Esophagus muscularis mucosa (tissue), 3 donors: Measurements from ENCODE around the gene NME8.

ENCODE experiments used
- CTCF ChIP-seq, 3 experiments: fragments of 200-600 bp in 2 of 3; fragments of 450-650 bp in 1 of 3; sonication (generic) in 2 of 3; IDR thresholded peaks; one replicate each; pipeline ENCODE4 v1.5.1; 2017 to 2019; ENCODE audit warnings: antibody characterized with exemption in 3 of 3, mild to moderate bottlenecking in 2 of 3, moderate library complexity in 1 of 3
- POLR2AphosphoS5 ChIP-seq, 2 donors: sonication (generic); formaldehyde crosslinking; IDR thresholded peaks; one replicate each; pipeline ENCODE4 v1.6.1; 2017; ENCODE audit warnings: antibody characterized with exemption in 2 of 2

DNA sequence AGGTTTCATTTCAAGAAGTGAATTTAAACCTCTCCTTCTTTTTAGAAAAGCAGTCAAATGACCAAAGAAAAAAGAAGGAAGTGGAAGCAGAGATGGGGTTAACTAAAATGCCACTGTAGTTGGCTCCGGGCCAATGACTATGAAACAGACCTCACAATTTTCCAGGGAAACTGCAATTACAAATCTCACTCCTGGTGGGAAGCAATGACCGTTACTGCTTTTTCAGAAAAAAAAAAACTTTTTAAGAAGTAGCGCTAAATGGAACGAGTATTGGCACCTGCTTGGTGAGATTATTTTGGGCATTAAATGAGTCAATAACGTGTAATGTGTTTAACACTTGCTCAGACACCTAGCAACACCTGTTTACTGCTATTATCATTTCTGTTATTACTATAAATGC lies 67.0 kb downstream of the NME8 start:
- no peak for TF ChIP-seq CTCF (IDR thresholded peaks at IDR 0.05)
- no peak for TF ChIP-seq POLR2AphosphoS5 (IDR thresholded peaks at IDR 0.05)
